ENCODE data around the gene CHST9. TPM values are rescaled to one million over a fixed set of nuclear protein-coding genes. Genes with fewer than 3 reads are reported as not detected.

The CHST9 gene
- total RNA-seq, 1 experiment from 2014 or later, result 3.5 TPM

GRCh38 chr18:27010784-27011183 is 174.3 kb downstream of the CHST9 start:
- Histone ChIP-seq H2BK20ac (ENCODE audit: low read depth, low read length, poor library complexity, severe bottlenecking) (no peak overlapping the region), H3K79me2 (ENCODE audit: insufficient read depth, low read length) (no peaks in the 10 kb centered on the region), H3T11ph (ENCODE audit: low read length) (no peak overlapping the region), H2BK5ac (ENCODE audit: insufficient read length, low read length) (no peak overlapping the region), H3K79me1 (ENCODE audit: insufficient read depth, low read depth, low read length, poor library complexity, severe bottlenecking) (no peaks in the 10 kb centered on the region), H2BK15ac (ENCODE audit: low read depth, low read length) (no peak overlapping the region), H3K4me1 (ENCODE audit: insufficient read depth, low read length) (no peaks in the 10 kb centered on the region; the same call in 1 of the 2 replicates), H2AFZ (ENCODE audit: low read length) (no peak overlapping the region), H4K8ac (replicated peaks; ENCODE audit: insufficient read length, low read depth, low read length) (no peak overlapping the region), H3K23me2 (ENCODE audit: insufficient read length, low read depth, low read length, poor library complexity, severe bottlenecking) (no peaks in the 10 kb centered on the region), H3K18ac (ENCODE audit: insufficient read length, low read depth, low read length) (no peak overlapping the region), H2BK120ac (ENCODE audit: low read depth, low read length, poor library complexity, severe bottlenecking) (no peak overlapping the region), H2BK12ac (ENCODE audit: insufficient read length, low read depth, low read length) (no peak overlapping the region), H3K14ac (ENCODE audit: insufficient read depth, low read length) (no peak overlapping the region), H4K91ac (ENCODE audit: insufficient read length, low read depth, low read length) (no peak overlapping the region), H3K4me2 (ENCODE audit: insufficient read depth, insufficient read length, low read length) (no peak overlapping the region), H3K56ac (ENCODE audit: insufficient read length, low read depth, low read length) (no peak overlapping the region), H3K9ac (ENCODE audit: extremely low read depth, insufficient read length, low read length) (no peak overlapping the region), H3K4ac (ENCODE audit: low read depth, low read length) (no peak overlapping the region), H4K20me1 (ENCODE audit: control insufficient read depth, insufficient read depth, insufficient read length) (no peaks in the 10 kb centered on the region), H2AK5ac (ENCODE audit: insufficient read length, low read length) (no peak overlapping the region), H3K23ac (ENCODE audit: insufficient read length, low read depth, low read length) (no peak overlapping the region), H3K27ac (ENCODE audit: insufficient read length, low read depth, low read length) (no peak overlapping the region), H4K5ac (ENCODE audit: insufficient read length, low read depth, low read length) (no peak overlapping the region), H3K27me3 (ENCODE audit: insufficient read depth, low read length) (no peaks in the 10 kb centered on the region), H3K9me3 (ENCODE audit: control insufficient read depth, low read depth, low read length) (no peaks in the 10 kb centered on the region)
- DNase-seq, result no peak
- Mint-ChIP-seq H3K4me3 (no peak overlapping the region), H3K27me3 (ENCODE audit: low read depth) (peaks cover 1% of the 10 kb centered on the region; the same call in 1 of the 2 replicates), H3K4me1 (peaks cover 8 to 9% of the 10 kb centered on the region in 2 experiments), H3K27ac (peak overlapping the region in 1 of 3 experiments; percentile 29; a peak in 2 of 7 replicates), H3K36me3 (ENCODE audit: insufficient read depth in 1 of 3, low read depth in 3 of 3) (no peaks in the 10 kb centered on the region; a peak in 1 of 7 replicates), H3K9me3 (no peaks in the 10 kb centered on the region; a peak in 1 of 5 replicates)
- no peak for TF ChIP-seq CTCF (conservative IDR thresholded peaks at IDR 0.05)
- WGBS (ENCODE audit: extremely low coverage, insufficient read length, low lambda C conversion rate), result no CpG with 5 or more reads among the region's 2 CpGs

Measured in H9 (cell line).